Upper lobe of right lung (tissue), 1 donor: ENCODE measurements around the gene CD300H. TPM values are rescaled to one million over a fixed set of nuclear protein-coding genes. Genes with fewer than 3 reads are reported as not detected.
"Not testable (repeated sequence)": the region's sequence is repeated elsewhere in the genome, so short reads cannot be mapped to it uniquely, and the experiment has no call there.

Experiments used
- ATAC-seq: fragments of 200-7000 bp; cut with Tn5 transposase; one replicate; pipeline ENCODE4 v1.9.1; 2020; ENCODE audit warnings: mild to moderate bottlenecking, moderate library complexity
- DNase-seq: peaks from one replicate; pipeline ENCODE4 v3.0.0-alpha.2; 2020
- H3K27ac ChIP-seq: fragments of 200-600 bp; one replicate; pipeline ENCODE4 v1.8.0; 2022
- H3K27me3 ChIP-seq: fragments of 200-600 bp; one replicate; pipeline ENCODE4 v1.8.0; 2022; ENCODE audit warnings: mild to moderate bottlenecking
- H3K36me3 ChIP-seq: fragments of 200-600 bp; one replicate; pipeline ENCODE4 v1.8.0; 2022
- H3K4me1 ChIP-seq: fragments of 200-600 bp; one replicate; pipeline ENCODE4 v1.8.0; 2022
- H3K4me3 ChIP-seq: fragments of 200-600 bp; one replicate; pipeline ENCODE4 v1.8.0; 2022; ENCODE audit warnings: mild to moderate bottlenecking
- H3K9me3 ChIP-seq: fragments of 200-600 bp; one replicate; pipeline ENCODE4 v1.8.0; 2022
- intact Hi-C: fragments of 100-400 bp; cut with DNase I; formaldehyde crosslinking; loops from one replicate; pipeline ENCODE4 v1.11.0; 2022
- total RNA-seq: library from RNA; stranded (reverse); fragmentation: NEBNext Ultra II Directional; extraction: Animal tissue kit (Norgen Biotek cat#: 25700); gene quantifications from one replicate; pipeline ENCODE4 v1.2.1, GENCODE V29; 2021
- TF ChIP-seq, protein P1 (sequence below): fragments of 200-600 bp; IDR thresholded peaks from one replicate; pipeline ENCODE4 v1.8.0; 2022; ENCODE audit warnings: antibody characterized with exemption
- donor health status: DM: no; HTN: yes; CAD: no; lungs with severe emphysema.

CD300H gene
- total RNA-seq, 1 donor from 2014 or later, result not detected

DNA sequence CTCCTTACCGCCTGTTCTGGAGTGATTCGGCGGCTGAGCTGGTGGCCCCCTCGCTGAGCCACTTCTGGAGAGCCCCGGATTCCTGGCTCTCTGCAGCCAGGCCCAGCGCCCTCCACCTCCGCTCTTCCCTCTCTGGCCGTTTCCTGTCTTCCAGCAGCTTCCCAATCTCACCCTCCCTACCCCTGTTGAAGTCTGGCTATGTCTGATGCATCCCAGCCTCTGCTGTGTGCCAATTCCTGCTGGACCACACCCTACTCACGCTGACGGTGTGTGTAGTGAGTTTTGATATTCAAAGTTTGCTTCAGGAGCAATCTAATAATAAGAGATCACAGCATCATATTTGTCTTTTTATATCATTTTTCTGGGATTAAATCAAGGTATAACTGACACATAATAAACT lies 15.3 kb upstream of the CD300H start:
- intact Hi-C loops, result no loop called here
- H3K36me3 ChIP-seq, result no peaks in the 10 kb centered on the region
- no peaks in the 10 kb centered on the region for H3K27me3 ChIP-seq
- H3K4me1 ChIP-seq, result no peaks in the 10 kb centered on the region
- no peak overlapping the region for H3K27ac ChIP-seq
- DNase-seq, result no peak
- H3K4me3 ChIP-seq, result no peak overlapping the region
- H3K9me3 ChIP-seq, result no peaks in the 10 kb centered on the region
- TF ChIP-seq, protein P1, sequence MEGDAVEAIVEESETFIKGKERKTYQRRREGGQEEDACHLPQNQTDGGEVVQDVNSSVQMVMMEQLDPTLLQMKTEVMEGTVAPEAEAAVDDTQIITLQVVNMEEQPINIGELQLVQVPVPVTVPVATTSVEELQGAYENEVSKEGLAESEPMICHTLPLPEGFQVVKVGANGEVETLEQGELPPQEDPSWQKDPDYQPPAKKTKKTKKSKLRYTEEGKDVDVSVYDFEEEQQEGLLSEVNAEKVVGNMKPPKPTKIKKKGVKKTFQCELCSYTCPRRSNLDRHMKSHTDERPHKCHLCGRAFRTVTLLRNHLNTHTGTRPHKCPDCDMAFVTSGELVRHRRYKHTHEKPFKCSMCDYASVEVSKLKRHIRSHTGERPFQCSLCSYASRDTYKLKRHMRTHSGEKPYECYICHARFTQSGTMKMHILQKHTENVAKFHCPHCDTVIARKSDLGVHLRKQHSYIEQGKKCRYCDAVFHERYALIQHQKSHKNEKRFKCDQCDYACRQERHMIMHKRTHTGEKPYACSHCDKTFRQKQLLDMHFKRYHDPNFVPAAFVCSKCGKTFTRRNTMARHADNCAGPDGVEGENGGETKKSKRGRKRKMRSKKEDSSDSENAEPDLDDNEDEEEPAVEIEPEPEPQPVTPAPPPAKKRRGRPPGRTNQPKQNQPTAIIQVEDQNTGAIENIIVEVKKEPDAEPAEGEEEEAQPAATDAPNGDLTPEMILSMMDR, result no peak
- no peak for ATAC-seq

DNA sequence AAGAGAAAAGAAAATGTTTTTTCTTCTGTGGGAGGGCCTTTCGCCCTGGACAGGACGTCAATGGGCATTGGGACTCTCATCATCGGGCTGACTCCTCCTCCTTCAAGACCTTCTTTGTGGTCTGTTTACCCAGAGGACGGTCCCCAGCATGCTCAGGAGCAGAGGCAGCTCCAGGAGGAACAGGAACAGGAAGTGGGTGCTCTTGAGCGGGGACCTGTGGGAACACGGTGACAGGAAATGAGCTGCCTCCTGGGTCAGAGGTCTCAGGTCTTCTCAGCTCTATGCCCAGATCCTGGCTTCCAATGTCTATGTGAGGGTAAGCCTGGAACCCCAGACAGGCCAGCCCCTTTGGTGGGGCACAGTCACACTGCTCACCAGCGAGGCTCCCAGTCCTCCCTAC lies 12.6 kb upstream of the CD300H start:
- Histone ChIP-seq H3K27me3 (no peaks in the 10 kb centered on the region), H3K4me1 (no peaks in the 10 kb centered on the region), H3K9me3 (no peaks in the 10 kb centered on the region), H3K36me3 (no peaks in the 10 kb centered on the region), H3K4me3 (no peak overlapping the region), H3K27ac (no peak overlapping the region)
- ATAC-seq (peak; percentile 63), DNase-seq (no peak)
- TF ChIP-seq, protein P1, result no peak
- intact Hi-C loops, result no loop called here

DNA sequence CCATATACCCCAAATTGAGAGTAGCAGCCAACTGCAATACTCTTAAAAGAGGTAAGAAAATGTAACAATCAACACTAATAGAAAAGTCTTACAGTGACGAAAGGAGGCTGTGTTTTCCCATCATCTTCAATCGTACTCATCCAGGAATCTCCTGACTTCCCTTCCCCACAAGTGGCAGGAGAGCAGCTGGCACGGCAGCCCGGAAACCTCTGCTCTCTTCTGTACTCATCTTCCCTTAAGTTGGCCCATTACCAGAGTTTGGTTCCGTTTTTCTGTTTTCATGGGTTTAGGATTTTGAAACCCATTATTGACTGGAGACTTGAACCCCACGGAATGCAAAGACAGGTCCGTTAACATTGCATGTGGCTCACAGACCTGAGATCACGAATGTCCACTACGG lies 11.7 kb upstream of the CD300H start:
- H3K9me3 ChIP-seq, result no peaks in the 10 kb centered on the region
- no peaks in the 10 kb centered on the region for H3K36me3 ChIP-seq
- TF ChIP-seq, protein P1, result no peak
- no peaks in the 10 kb centered on the region for H3K4me1 ChIP-seq
- DNase-seq (no peak), ATAC-seq (no peak)
- intact Hi-C loops, result no loop called here
- no peaks in the 10 kb centered on the region for H3K27me3 ChIP-seq
- no peak overlapping the region for H3K27ac ChIP-seq
- no peak overlapping the region for H3K4me3 ChIP-seq

DNA sequence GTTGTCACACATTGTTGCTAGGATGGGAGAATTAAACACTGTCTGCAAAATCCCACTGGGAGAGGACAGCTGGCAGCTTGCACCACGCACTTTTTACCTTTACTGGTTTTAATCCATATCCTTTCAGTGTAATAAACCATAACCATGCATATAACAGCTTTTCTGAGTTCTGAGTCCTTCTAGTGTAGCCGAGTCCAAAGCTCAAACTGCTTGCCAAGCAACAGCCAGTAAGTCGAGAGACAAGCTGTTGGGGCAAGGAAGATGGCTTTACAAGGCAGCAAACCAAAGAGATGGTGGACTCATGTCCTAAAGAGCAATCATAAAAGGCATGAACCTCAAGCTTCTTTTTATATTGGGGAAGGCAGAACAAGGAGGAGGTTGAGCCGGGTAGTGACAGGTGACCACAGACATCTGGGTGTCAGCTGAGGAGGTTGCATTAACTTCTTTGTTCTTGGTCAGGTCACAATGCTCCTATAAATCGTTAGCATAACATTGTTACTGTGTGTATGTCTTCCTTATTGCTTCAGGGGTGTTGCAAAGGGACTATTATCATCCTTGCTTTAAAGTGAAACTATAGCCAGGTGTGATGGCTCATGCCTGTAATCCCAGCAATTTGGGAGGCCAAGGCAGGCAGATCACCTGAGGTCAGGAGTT lies 7.3 kb upstream of the CD300H start:
- intact Hi-C loops, result no loop called here
- no peaks in the 10 kb centered on the region for H3K36me3 ChIP-seq
- DNase-seq (no peak), ATAC-seq (no peak)
- H3K4me1 ChIP-seq, result no peaks in the 10 kb centered on the region
- no peak overlapping the region for H3K4me3 ChIP-seq
- no peaks in the 10 kb centered on the region for H3K9me3 ChIP-seq
- no peaks in the 10 kb centered on the region for H3K27me3 ChIP-seq
- no peak overlapping the region for H3K27ac ChIP-seq
- TF ChIP-seq, protein P1, result no peak

DNA sequence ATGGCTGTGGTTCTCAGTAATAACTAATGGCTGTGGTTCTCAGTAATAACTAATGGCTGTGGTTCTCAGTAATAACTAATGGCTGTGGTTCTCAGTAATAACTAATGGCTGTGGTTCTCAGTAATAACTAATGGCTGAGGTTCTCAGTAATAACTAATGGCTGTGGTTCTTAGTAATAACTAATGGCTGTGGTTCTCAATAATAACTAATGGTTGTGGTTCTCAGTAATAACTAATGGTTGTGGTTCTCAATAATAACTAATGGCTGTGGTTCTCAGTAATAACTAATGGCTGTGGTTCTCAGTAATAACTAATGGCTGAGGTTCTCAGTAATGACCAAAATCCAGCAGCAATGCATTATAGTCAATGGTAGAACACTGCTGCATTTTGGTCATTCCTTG lies 6.3 kb upstream of the CD300H start:
- intact Hi-C loops, H3K27me3 ChIP-seq, H3K27ac ChIP-seq, H3K36me3 ChIP-seq, H3K9me3 ChIP-seq, DNase-seq, ATAC-seq, H3K4me3 ChIP-seq, H3K4me1 ChIP-seq: not testable (repeated sequence)

DNA sequence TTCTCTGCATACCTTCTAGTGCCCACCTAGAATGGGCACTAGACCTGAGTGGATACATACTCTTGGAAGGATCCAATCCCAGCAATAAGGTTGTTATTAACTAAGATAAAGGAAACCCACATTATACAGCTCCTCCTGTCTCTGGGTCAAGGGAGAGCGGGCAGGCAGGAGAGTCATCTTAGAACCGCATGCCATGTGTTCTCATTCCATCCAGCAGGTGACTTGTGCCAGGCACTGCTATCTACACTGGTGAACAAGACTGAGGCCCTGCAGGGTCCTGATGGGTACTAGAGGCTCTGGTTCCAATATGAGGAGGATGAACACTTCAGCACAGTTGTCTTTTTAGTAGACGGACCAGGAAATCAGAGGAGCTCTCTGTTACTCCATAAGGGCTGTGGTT lies 5.9 kb upstream of the CD300H start:
- H3K4me1 ChIP-seq, result peaks cover under 1% of the 10 kb centered on the region
- H3K36me3 ChIP-seq, result no peaks in the 10 kb centered on the region
- H3K27me3 ChIP-seq, result no peaks in the 10 kb centered on the region
- DNase-seq (no peak), ATAC-seq (no peak)
- TF ChIP-seq, protein P1, result no peak
- intact Hi-C loops, result no loop called here
- no peak overlapping the region for H3K4me3 ChIP-seq
- no peaks in the 10 kb centered on the region for H3K9me3 ChIP-seq
- H3K27ac ChIP-seq, result no peak overlapping the region
